Pancreas (tissue), 10 donors: Measurements from ENCODE around the gene ZBTB43. TPM values are rescaled to one million over a fixed set of nuclear protein-coding genes. Genes with fewer than 3 reads are reported as not detected.

Experiments
- ATAC-seq, 4 donors: fragments of 200-7000 bp; cut with Tn5 transposase; one replicate each; pipeline versions ENCODE4 v1.8.0 to v1.9.1; 2020; ENCODE audit warnings: mild to moderate bottlenecking in 4 of 4, moderate library complexity in 4 of 4
- DNase-seq, 6 donors: peaks; one replicate each; pipeline ENCODE4 v3.0.0-alpha.2; 2020
- FAIRE-seq: peaks from 2 replicates; lab custom pipeline; 2012; peaks lifted over from hg19 to GRCh38; lab: Jason Lieb, UNC
- H3K27ac ChIP-seq, 4 donors: fragments of 200-600 bp; sonication (generic); 1 replicate in 3 of 4; 2 replicates in 1 of 4; pipeline versions ENCODE4 v1.5.0 to v1.8.0; 2020
- H3K27me3 ChIP-seq, 4 donors: fragments of 200-600 bp; one replicate each; pipeline ENCODE4 v1.8.0; 2021
- H3K36me3 ChIP-seq, 3 donors: fragments of 200-600 bp; sonication (generic) in 1 of 3; one replicate each; pipeline versions ENCODE4 v1.5.0 to v1.8.0; 2020 to 2021
- H3K4me1 ChIP-seq, 3 donors: fragments of 200-600 bp; one replicate each; pipeline ENCODE4 v1.8.0; 2021
- H3K4me3 ChIP-seq, 4 donors: fragments of 200-600 bp; sonication (generic) in 2 of 4; one replicate each; pipeline versions ENCODE4 v1.5.0 to v1.8.0; 2020 to 2021
- H3K9me3 ChIP-seq, 4 donors: fragments of 200-600 bp; one replicate each; pipeline ENCODE4 v1.8.0; 2021
- CTCF ChIP-seq, 4 donors: fragments of 200-600 bp; sonication (generic) in 3 of 4; IDR thresholded peaks; one replicate each; pipeline versions ENCODE4 v1.5.0 to v1.8.0; 2021; ENCODE audit warnings: antibody characterized with exemption in 4 of 4
- WGBS, 2 donors: extraction: QIAGEN DNeasy Blood & Tissue Kit; methylation state at CpG; one replicate each; pipeline ENCODE4 v1.1.7; 2013; 5-methylcytosine and 5-hydroxymethylcytosine counted together
- intact Hi-C, 3 donors: fragments of 100-400 bp; cut with DNase I; formaldehyde crosslinking; loops; one replicate each; pipeline versions ENCODE4 v1.11.1 to v1.14.2; 2022
- polyA plus RNA-seq, 2 donors: library from polyadenylated mRNA; stranded (reverse); fragments of 200-250 nt; gene quantifications; one replicate each; pipeline ENCODE4 v1.2.3, GENCODE V29; 2013
- total RNA-seq, 6 donors: library from RNA; stranded (reverse); fragmentation: NEBNext Ultra II Directional in 4 of 6; extraction: Animal tissue kit (Norgen Biotek cat#: 25700) in 4 of 6; gene quantifications; one replicate each; pipeline versions ENCODE4 v1.2.1 to v1.2.4, GENCODE V29; 2021 to 2023
- donor health status: healthy with polysubstance abuse.
- donor health status: DM: no; HTN: no; CAD: no; lungs with moderate emphysema.
- donor health status: DM: no; HTN: no; CAD: no.
- donor health status: control.
- donor health status: control.
- donor health status: Bipolar disorder and iron deficiency.
- donor health status: DM: yes; HTN: yes; CAD: no.
- donor health status: DM: no; HTN: no; CAD: no.
- donor health status: DM: no; HTN: no; CAD: no.
- donor health status: DM: yes; HTN: yes; CAD: no.

Gene ZBTB43
- total and polyA plus RNA-seq, 8 donors, result 2.2 to 8.5 (median 5.7) TPM

GRCh38 chr9:126836216-126836615 lies 31.4 kb downstream of the ZBTB43 start:
- DNase-seq (no peak), ATAC-seq (no peak), FAIRE-seq (no peak)
- WGBS, 2 donors, result 90 to 91% methylated on average over 2 of the region's 2 CpGs
- no peaks in the 10 kb centered on the region for H3K27me3 ChIP-seq
- intact Hi-C loops, result no loop called here
- H3K9me3 ChIP-seq, result no peaks in the 10 kb centered on the region
- no peak overlapping the region for H3K4me3 ChIP-seq
- TF ChIP-seq CTCF (IDR thresholded peaks at IDR 0.05), result no peak
- peaks cover 5 to 20% (median 17%) of the 10 kb centered on the region in 3 donors for H3K36me3 ChIP-seq
- no peaks in the 10 kb centered on the region for H3K4me1 ChIP-seq
- H3K27ac ChIP-seq, result no peak overlapping the region

DNA sequence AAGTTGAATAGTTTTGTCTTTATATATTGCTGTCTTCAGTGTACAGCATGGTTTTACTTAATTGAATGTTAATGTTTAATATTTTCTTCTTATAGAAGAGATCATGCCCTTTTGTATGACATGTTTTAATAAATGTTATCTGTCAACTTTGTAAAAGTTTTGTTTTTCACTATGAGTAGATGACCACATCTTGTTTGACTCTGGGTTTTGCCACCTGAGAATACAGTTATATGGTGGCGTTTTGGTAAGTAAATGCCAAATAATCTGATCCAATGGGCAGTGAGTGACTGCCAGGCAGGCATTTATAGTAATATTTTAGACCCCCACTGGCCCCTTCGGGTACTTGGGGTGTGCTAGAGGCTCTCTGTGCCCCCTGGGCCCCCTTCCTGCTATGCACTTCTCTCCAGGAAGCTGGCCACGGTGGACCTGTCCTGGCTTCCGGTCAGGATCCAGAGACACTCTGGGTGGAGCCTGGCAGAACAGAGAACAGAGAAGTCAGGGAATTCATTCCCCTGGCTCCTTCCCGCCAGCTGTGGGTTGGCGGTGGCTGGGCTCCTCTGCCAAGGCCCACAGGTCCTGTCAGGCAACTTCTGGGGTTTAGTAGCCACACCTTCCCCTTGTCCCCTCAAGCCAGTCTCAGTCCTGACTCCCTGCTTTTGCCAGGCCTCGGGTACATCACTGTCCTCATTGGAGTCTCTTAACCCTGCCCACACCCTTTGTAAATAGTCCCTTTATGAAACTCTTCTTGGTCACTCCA lies 33.4 kb downstream of the ZBTB43 start:
- no peak for TF ChIP-seq CTCF (IDR thresholded peaks at IDR 0.05)
- FAIRE-seq (no peak), DNase-seq (no peak), ATAC-seq (peak in 1 of 4 donors; percentile 17)
- intact Hi-C loops, result no loop called here
- peaks cover 4 to 10% (median 9%) of the 10 kb centered on the region in 3 donors for H3K36me3 ChIP-seq
- no peak overlapping the region for H3K4me3 ChIP-seq
- no peaks in the 10 kb centered on the region for H3K27me3 ChIP-seq
- no peak overlapping the region for H3K27ac ChIP-seq
- WGBS, 2 donors, result 68 to 74% methylated on average over 7 of the region's 7 CpGs
- H3K9me3 ChIP-seq, result no peaks in the 10 kb centered on the region
- no peaks in the 10 kb centered on the region for H3K4me1 ChIP-seq

GRCh38 chr9:126838895-126839294 lies 34.1 kb downstream of the ZBTB43 start:
- FAIRE-seq, result no peak
- 93 to 95% methylated on average over 12 of the region's 12 CpGs for WGBS, 2 donors
- H3K4me3 ChIP-seq, result no peak overlapping the region

DNA sequence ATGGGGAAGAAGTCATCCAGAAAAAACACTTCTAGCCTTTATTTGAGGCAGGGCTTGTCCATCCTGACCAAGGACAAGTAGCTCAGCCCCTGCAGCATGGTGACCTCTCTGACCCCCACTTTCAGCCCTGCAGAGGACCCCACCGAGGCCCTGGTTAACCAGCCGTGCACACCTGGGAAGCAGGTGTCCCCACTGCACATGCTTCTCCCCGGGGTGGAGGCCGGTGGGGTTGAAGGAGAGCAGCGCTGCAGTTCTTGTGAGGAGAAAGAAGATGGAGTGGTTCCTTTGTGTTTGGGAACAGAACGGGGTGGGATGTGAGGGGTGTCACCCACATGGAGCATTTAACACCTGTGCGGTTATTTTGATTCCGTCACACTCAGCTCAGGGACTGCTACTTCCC lies 34.5 kb downstream of the ZBTB43 start:
- no peaks in the 10 kb centered on the region for H3K27me3 ChIP-seq
- TF ChIP-seq CTCF (IDR thresholded peaks at IDR 0.05), result no peak
- FAIRE-seq (no peak), DNase-seq (no peak), ATAC-seq (no peak)
- no peak overlapping the region for H3K4me3 ChIP-seq
- no peaks in the 10 kb centered on the region for H3K4me1 ChIP-seq
- WGBS, 2 donors, result 90 to 92% methylated on average over 8 of the region's 8 CpGs
- H3K36me3 ChIP-seq, result peaks cover 0 to 1% (median 0%) of the 10 kb centered on the region in 3 donors
- H3K9me3 ChIP-seq, result no peaks in the 10 kb centered on the region
- intact Hi-C loops, result no loop called here
- no peak overlapping the region for H3K27ac ChIP-seq

More at GRCh38 chr9:126838895-126839294, 34.1 kb downstream of the ZBTB43 start:
- ATAC-seq (no peak), DNase-seq (no peak)
- Histone ChIP-seq H3K4me1 (no peaks in the 10 kb centered on the region), H3K27me3 (no peaks in the 10 kb centered on the region), H3K9me3 (no peaks in the 10 kb centered on the region), H3K36me3 (peaks cover 0 to 5% (median 2%) of the 10 kb centered on the region in 3 donors), H3K27ac (no peak overlapping the region)
- no peak for TF ChIP-seq CTCF (IDR thresholded peaks at IDR 0.05)
- intact Hi-C loops, result no loop called here

GRCh38 chr9:126842220-126842842 lies 37.5 kb downstream of the ZBTB43 start:
- no peaks in the 10 kb centered on the region for H3K4me1 ChIP-seq
- H3K4me3 ChIP-seq, result no peak overlapping the region
- intact Hi-C loops, result no loop called here
- H3K27ac ChIP-seq, result peak overlapping the region in 2 of 4 donors; percentile 63 to 68
- ATAC-seq, result no peak
- no peaks in the 10 kb centered on the region for H3K36me3 ChIP-seq
- no peak for TF ChIP-seq CTCF (IDR thresholded peaks at IDR 0.05)
- no peak for FAIRE-seq
- DNase-seq, result no peak
- WGBS, 2 donors, result 83 to 87% methylated on average over 13 of the region's 13 CpGs
- no peaks in the 10 kb centered on the region for H3K27me3 ChIP-seq
- no peaks in the 10 kb centered on the region for H3K9me3 ChIP-seq
